ENCODE results near the gene PKP4. TPM values are rescaled to one million over a fixed set of nuclear protein-coding genes. Genes with fewer than 3 reads are reported as not detected.

PKP4 gene
- total RNA-seq, 1 experiment from 2014 or later: 55.2 TPM

GRCh38 chr2:158602027-158602426 lies 145.3 kb downstream of the PKP4 start:
- POLR2A ChIA-PET: no interaction called here
- no peak overlapping the region for H3K4me2 ChIP-seq (ENCODE audit: low read length)
- no peaks in the 10 kb centered on the region for H4K20me1 ChIP-seq (ENCODE audit: insufficient read depth)
- H3K79me2 ChIP-seq (ENCODE audit: insufficient read depth, low read length): no peaks in the 10 kb centered on the region
- H3K27me3 ChIP-seq (ENCODE audit: insufficient read depth, low read length): no peaks in the 10 kb centered on the region
- no TSS peak for BruUV-seq (replicated peaks)
- no peak for ATAC-seq
- no peaks in the 10 kb centered on the region for H3K36me3 ChIP-seq (ENCODE audit: control insufficient read depth in 1 of 2, insufficient read depth in 2 of 2, low read length in 2 of 2)
- H3K9ac ChIP-seq (ENCODE audit: low read length): no peak overlapping the region
- RAD21 ChIA-PET (ENCODE audit: low non-redundant PET in 1 of 2, low total read pairs in 2 of 2, uncharacterized antibody in 2 of 2, unreplicated experiment in 2 of 2): no interaction called here
- H3K4me3 ChIP-seq (replicated peaks in 1 of 2; ENCODE audit: low read depth in 1 of 2, low read length in 2 of 2): no peak overlapping the region
- TF ChIP-seq YY1 (IDR thresholded peaks at IDR 0.05; ENCODE audit: extremely low read depth, insufficient replicate concordance, low read depth, low read length) (no peak), REST (IDR thresholded peaks at IDR 0.05; ENCODE audit: low read depth) (no peak), ZBTB33 (IDR thresholded peaks at IDR 0.05; ENCODE audit: extremely low read depth, insufficient replicate concordance, low read length) (no peak), SP1 (IDR thresholded peaks at IDR 0.05; ENCODE audit: low read depth) (no peak), TCF7L2 (IDR thresholded peaks at IDR 0.05; ENCODE audit: borderline replicate concordance, extremely low read depth, insufficient read depth, insufficient read length) (no peak), SRF (IDR thresholded peaks at IDR 0.05; ENCODE audit: low read depth) (no peak)
- peaks cover 0 to 10% of the 10 kb centered on the region in 2 experiments; a peak in 1 of 4 replicates for H3K4me1 ChIP-seq (ENCODE audit: control insufficient read depth in 1 of 2, insufficient read depth in 2 of 2, low read length in 2 of 2)
- no peak for DNase-seq (ENCODE audit: low read depth, low spot score)
- H3K9me3 ChIP-seq (ENCODE audit: control insufficient read depth in 1 of 2, insufficient read depth in 1 of 2, low read depth in 1 of 2, low read length in 2 of 2): no peaks in the 10 kb centered on the region
- no peak overlapping the region for H3K27ac ChIP-seq (ENCODE audit: low read depth, low read length)
- intact Hi-C loops (cut with micrococcal nuclease): no loop called here
- H3K9me2 ChIP-seq (ENCODE audit: insufficient read depth): no peaks in the 10 kb centered on the region
- H2AFZ ChIP-seq (ENCODE audit: low read depth, low read length, poor library complexity, severe bottlenecking): no peak overlapping the region
- CTCF ChIA-PET: no interaction called here

Measured in HCT116 (cell line).